Fibroblast of the conjunctiva (primary cell): ENCODE results near the gene BARHL2.

Experiments
- DNase-seq: peaks from one replicate; pipeline ENCODE4 v3.0.0-alpha.2; 2010; ENCODE audit warnings: low read depth

BARHL2 gene

DNA sequence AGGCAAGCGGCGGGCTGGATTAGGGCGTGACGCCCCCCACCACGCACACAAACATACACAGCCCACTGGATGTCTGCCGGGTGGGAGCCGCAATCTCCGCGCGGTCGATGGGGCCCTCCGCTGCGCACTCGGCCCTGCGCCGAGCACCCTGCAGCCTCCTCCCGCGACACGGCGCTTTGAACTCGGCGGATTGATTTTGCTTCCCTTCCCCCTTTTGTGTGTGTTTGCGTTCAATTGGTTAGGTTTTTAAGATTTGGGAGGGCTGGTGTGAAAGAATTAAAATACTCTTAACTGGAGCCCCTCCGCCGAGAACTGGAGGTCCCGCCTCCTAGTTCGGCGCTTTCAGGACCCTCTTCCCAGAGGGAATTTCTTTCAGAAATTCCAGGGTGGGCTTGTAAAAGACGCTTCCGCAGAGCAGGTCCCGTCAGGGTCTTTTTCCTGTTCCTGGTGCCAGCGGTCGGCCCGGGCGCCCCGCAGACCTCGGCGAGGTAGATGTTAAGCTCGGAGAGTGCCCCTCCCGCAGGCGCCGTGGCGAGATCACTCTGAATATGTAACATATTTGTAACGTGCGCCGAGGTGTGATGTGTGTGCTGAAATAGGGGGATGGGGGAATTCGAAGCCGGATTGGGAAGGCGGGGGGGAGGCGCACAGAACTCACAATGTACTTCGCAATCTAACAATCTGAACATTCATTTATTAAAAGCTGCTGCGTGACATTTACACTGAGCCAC lies 8.0 kb upstream of the BARHL2 start:
- DNase-seq = no peak

GRCh38 chr1:90724361-90724760 lies 7.3 kb upstream of the BARHL2 start:
- no peak for DNase-seq

- no peak for DNase-seq
These were observed 6.5 kb upstream of the BARHL2 start for GRCh38 chr1:90723590-90724108.

DNA sequence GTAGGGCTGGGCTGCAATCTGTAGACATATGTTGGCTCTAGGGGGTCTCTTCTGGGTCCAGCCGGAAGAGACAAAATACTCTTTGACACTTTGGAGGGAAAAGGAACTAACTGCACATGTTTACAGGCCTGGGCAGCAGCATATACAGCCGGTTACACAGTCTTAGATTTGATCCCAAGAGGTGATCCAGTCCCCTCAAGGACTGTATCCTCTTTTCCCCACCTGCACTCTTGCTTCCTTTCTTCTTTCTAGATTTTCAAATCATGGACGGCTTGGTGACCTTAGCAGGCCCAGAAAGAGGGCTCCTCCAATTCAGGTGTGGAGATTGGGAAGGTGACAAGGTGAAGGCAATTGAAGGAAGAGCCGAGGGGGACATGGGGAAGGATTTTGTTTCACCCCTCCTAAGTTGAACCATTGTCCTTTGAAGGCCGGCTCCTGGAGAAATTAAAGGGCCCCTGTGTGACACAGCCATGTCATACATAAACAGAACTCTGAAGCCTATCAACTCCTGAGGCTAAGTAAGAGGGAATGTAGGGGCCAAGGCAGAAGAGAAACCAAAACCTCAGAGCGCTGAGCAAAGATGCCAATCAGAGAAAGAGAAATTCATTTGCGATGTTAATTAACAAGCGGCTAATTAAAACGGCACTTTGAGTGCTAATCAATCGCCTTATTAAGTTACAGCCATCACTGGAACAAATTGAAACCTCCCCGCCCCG lies 5.9 kb upstream of the BARHL2 start:
- no peak for DNase-seq

DNA sequence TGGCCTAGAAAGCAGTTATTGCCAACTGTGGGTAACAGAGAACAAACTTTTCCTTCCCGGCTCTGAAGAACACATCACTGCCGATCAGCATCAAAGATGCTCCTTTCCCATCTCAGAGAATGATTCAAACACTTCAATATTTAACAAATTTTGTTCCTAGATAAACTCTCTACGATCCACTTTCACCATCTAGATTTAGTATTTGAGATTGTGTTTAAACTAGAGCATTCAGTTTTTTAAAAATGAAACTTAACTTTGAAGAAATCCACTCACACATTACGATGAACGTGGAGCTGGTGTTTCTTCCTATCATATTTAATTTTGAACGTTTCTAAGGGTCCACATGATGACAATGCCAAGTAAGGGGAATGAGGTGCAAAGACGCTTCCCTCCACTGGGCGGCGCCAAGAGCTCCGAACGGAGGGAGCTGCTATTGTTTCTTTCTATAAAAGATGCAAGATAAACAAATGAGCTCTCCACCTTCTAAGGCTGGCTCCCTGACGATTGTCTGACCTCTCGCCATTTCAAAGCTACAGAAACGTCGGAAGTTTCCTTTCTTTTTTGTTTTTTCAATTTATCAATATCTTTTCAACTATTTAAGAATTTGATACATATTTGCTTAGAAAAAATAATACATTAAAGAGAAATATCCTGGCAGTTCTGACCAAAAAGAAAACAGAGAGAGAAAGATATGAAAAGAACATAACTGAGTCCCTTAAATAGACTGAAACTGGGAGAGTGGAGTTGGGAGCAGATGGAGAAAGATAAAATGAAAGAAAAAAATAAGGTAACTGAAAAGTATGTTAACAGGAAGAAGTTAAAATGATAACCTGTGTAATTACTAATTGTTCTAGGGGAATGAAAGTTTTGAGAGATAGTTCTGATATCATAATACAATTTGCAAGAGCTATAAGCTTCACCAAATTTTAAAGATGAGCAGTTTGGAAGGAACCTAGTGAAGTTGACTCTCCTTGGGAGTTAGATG lies 4.4 kb upstream of the BARHL2 start:
- DNase-seq = peak; percentile 27

DNA sequence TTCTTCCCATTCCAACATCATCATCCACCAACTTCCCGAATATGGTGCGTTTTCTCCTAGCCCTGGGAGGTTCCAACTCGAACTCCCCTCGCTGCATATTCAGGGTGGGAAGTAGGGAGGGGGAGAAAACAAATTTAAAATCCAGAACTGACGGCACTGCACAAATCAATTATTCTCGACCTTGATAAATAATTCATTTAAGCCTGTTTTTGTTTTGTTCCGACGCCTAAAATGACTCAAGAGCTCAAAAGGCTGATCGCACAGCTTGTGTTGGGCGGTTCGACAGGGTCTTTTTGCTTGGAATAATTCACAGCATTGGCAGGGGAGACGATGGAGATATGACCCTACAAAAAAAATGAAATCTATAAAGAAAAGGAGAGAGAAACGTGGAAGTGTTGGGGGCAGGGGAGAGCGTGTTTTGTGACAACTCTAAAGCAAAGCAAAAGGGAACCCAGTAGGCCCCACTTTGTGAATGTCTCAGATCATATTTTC lies 3.1 kb upstream of the BARHL2 start:
- DNase-seq = no peak

- DNase-seq = no peak
These were observed 2.4 kb upstream of the BARHL2 start for GRCh38 chr1:90719330-90720144.

DNA sequence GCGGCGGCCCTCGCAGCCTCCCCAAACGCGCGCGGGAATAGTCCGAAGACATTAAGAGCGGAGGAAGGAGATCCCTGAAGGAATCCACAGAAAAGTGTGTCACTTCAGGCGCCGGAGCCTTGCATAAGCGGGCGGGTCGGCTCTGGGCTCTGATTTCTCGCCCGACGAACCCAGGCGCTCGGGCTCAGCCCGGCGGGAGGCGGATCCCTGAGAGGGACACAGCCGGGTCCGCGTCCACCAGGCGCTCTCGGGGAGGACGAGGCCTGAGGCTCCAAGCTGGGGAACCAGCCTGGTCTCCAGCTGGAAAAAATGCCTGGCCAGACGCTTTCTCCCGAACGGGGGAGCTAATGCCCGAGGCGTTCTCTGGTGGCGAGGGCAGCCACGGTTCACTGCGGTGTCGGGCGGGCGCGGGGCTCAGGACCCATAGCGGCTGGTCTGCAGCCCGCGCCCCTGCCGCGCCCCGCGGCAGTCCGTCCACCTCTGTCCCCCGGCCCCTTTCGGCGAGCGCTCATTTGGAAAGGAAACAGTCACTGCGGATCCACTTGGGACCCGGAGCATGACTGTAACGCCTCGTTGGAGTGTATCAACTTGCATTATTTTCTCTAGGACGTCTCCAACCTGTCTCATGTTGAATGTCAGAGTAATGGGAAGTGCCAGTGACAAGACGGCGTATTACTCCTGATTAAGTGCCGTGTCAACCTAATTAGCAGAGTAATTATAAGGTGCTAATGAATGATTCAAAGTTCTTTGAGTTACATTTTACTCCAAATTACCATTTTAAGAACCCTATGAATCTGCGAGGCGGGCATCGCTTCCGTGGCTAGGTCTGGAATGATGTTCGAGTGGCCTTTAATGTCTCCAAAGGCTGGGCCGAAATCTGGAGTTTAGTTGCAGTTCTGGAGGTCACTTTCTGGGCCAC lies 1.6 kb upstream of the BARHL2 start:
- no peak for DNase-seq

DNA sequence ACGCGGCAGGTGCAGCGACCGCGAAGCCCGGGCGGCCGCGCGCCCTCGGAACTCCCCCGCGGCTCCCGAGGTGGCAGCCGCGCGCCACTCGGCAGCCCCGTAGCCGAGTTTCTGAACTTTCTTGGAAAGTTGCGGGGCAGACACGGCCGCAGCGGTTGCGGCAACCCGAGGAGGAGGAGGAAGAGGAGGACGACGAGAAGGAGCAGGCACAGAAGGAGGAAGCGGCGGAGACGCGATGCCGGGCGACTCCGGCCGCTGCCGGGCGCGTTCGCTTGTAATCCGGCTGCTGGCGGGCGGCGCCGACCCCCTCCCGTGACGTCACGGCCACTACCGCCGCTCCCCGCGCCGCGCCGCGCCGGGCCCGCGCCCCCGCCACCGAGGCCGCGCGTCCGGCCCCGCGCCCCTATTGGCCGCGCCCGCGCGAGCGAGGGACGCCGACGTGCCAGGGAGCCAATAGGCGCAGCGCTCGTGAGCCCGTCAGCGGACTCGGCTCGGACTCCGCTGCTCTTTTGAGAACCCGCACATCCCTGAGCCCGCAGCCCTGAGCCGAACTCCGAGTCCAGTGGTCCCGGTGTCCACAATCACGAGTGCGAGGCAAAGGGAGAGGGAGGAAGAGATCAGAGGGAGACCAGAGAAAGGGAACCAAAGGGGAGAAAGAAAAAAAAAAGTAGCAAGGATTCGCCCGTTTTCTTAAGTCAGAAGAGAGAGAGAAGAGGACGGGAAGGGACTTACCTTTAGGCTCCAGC lies 736 bp upstream of the BARHL2 start:
- no peak for DNase-seq

GRCh38 chr1:90717356-90717664 lies 208 bp upstream of the BARHL2 start:
- DNase-seq = no peak

GRCh38 chr1:90716243-90716551 lies 905 bp downstream of the BARHL2 start:
- DNase-seq = no peak

DNA sequence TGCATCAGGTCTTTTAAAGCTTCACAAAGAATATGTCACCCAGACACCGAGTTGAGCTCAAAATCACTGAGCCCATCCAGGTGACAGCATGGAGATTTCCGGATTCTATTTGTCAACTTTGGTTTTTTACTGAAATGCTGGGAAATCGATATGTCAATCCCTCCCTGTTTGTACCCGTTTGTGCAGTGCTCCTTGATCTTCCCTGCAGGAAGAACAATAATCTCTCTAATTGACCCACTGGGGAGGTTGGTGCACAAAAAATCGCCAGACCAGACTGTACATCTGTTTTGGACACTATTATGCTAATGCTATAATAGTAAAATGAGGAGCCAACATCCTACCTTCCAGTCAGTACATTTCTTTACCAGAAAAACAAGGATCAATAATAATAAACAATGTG lies 1.8 kb downstream of the BARHL2 start:
- no peak for DNase-seq

DNA sequence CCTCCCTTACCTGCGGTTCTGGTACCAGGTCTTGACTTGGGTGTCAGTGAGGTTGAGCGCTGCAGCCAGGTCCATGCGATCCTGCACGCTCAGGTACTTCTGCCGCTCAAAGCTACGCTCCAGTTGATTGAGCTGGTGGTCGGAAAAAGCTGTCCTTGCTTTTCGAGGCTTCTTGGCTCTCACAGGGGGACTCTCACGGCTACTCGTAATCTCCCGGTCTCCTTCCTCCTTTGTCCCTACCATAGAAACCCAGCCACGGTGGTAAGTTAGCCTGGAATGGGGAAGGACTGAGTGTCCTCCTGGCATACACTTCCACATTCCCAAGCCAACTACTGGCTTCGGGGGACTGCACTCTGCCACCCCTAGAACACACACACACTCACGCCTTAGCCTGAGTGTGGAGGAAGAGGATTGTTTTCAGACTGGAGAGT lies 2.6 kb downstream of the BARHL2 start:
- no peak for DNase-seq

DNA sequence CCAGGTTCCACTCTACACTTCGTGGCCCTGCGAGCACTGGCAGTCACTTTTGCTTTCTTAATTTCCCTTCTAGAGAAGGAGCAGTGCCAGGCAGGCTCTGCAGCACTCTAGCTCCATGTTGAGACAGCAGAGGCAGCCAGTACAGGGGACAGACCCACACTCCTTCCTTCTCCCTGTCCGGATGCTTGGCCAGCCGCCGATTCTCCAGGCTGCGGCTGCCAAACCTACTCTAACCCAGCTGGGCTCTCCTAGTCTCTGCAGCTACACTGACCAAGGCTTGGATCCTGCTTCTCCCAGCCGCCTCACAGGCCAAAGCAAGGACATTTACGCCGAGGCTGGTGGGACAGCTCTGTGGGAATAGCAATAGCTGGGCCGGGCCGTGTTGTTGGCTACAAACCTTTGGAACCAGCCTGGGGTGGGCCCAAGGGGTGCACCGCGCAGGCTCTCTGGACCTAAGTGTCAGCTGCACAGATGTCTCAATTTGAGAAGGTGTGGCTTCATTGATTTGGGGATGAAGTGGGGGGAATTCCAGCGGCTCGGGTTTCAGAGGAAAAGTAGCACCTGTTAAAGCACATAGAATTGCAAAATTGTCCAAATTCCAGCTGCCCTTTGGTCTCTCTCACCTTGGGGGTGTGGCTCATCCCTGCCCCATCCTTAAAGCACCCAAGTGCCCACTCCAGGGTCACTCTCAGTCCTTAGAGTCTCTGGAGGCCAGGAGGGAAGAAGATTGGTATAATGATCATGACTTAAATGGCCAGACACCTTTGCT lies 3.2 kb downstream of the BARHL2 start:
- no peak for DNase-seq

- no peak for DNase-seq
These were observed 4.0 kb downstream of the BARHL2 start for GRCh38 chr1:90712915-90713730.

DNA sequence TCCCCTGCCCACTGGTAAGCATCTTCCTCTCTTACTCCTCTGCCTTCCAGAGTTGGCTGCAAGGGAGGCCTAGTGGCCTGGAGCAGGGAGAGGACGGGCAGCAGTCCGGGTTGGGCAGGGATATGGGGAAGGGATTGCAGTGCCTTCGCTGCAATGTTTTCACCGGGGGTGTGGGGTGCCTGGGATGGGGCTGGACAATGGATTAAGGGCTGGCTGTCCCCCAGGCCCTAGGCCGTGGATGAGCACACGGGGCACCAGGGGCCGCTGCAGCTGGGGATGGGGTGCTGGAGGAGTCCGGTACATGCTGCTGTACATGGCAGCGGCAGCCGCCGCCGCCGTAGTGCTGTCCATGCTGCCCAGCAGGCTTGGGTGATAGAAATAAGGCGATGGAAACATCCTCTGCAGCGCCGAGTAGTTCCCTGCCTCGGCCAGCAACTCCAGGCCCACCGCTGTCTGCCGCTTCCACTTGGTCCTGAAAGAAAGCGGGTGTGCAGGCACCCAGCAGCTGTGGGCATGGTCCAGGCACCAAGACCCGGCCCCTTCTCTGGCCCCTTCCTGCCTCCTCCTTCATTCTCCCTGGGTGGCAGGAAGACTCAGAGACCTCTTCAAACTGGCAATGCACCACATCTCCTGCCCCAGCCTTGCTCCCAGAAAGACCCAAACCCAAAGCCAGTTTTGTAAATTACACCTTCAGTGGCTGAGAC lies 4.8 kb downstream of the BARHL2 start:
- no peak for DNase-seq

DNA sequence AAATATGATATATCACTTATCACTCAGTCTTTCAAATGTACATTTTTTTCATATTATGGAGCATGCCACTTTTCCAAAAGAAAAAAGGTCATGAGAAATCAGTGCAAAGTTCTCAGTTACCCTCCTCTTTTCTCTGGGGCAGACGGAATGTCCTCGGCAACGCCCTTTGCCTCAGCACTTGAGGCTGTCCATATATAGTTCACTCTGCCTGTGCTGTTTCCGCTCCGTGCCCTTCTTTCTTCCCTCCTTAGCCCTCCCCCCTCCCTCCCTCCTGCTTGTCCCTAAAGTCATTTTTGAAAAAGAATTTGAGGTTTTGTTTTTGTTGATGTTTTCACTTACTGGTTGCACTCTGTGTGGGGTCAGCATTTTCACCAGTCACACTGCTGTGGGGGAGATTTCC lies 5.4 kb downstream of the BARHL2 start:
- no peak for DNase-seq
